Measurements from ENCODE around the gene KCND3.

DNA sequence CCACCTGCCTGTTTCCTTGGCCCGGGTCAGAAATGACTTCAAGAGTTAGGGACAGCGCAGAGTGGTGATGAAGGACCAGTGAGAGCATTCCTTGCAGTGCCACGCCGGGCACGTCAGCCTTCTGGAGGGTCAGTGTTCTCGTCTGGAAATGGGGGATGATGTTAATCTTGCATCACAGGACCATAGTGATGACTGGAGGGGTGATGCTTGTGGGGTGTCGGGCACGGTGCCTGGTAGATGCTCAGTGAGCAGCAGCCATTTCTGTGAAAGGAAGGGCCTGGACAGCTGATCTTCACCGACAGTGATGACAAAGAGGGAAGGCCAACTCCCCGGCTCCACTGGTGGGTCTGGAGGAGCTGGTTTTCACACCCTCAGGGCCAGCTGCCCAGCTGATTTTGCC lies 177.6 kb downstream of the KCND3 start:
- TF ChIP-seq TAF1 (IDR thresholded peaks at IDR 0.05; ENCODE audit: low read depth): no peak
- TF ChIP-seq, protein P1, sequence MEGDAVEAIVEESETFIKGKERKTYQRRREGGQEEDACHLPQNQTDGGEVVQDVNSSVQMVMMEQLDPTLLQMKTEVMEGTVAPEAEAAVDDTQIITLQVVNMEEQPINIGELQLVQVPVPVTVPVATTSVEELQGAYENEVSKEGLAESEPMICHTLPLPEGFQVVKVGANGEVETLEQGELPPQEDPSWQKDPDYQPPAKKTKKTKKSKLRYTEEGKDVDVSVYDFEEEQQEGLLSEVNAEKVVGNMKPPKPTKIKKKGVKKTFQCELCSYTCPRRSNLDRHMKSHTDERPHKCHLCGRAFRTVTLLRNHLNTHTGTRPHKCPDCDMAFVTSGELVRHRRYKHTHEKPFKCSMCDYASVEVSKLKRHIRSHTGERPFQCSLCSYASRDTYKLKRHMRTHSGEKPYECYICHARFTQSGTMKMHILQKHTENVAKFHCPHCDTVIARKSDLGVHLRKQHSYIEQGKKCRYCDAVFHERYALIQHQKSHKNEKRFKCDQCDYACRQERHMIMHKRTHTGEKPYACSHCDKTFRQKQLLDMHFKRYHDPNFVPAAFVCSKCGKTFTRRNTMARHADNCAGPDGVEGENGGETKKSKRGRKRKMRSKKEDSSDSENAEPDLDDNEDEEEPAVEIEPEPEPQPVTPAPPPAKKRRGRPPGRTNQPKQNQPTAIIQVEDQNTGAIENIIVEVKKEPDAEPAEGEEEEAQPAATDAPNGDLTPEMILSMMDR (IDR thresholded peaks at IDR 0.05; ENCODE audit: poor library complexity, severe bottlenecking): no peak
